Activated naive CD4-positive, alpha-beta T cell treated with anti-CD3 and anti-CD28 coated beads, Interleukin-2, amount 50 U/mL, for 16 hours (primary cell): Measurements from ENCODE around the gene IQGAP2.
A peak's percentile ranks its signal among the peaks of the same experiment; 100 is the strongest.

Source experiments
- DNase-seq: peaks from one replicate; pipeline ENCODE4 v3.0.0-alpha.2; 2020

The IQGAP2 gene

DNA sequence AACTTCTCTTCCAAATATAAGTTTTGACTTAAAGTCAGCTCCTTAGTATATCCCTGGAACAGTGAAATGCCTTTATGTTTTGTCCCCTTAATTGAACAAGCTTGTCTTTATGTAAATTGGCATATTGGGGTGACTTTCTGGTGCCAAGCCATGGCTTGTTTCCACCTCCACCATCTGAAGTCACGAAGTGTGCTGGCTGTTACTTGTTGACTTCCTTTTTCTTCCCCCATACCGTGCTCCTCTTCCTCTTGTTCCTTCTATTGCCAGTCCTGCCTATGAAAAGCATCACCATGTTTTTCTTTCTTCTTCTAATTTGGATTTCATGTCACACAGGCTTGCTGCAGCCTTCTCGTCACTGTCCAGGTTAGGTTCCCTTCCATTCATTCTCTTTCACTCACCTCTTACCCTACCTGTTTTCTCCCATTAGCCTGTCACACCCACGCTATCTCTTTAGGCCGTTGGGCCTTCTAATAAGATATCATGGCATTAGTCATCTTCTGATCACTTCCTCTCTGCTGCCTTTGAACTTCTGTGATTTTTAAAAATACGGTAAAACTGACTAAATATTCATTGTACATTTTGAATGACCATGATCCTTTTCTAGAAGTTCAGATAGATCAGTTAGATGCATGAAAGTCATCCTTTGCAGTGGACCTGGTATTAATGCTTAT lies 48.1 kb downstream of the IQGAP2 start:
- no peak for DNase-seq

DNA sequence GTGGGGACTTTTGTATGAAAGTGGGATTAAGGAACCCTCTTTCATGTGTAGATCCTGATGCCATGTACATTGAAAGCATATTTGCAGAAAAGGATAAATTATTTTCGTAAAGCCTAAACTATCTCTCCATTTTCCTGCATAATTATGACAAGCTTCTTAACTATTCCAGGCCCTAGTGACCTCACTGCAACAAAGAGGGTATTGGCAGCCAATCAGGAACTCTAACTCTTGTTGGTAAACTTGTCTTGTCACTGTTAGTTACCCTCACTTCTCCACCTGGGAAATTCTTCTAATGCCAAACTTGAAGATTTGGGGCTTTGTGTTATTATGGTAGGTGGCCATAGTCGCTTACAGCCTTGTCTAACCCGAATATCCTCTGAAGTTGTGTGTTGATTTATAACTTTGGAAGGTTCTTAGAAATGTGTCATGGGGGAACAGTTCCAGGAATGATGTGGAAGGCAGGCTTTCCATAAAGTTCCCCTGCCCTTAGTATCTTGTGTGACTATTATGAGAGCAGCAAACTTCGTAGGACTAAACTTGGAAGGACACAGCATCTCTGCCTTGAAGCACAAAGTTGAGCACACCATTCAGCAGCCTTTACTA lies 52.5 kb downstream of the IQGAP2 start:
- DNase-seq = no peak

DNA sequence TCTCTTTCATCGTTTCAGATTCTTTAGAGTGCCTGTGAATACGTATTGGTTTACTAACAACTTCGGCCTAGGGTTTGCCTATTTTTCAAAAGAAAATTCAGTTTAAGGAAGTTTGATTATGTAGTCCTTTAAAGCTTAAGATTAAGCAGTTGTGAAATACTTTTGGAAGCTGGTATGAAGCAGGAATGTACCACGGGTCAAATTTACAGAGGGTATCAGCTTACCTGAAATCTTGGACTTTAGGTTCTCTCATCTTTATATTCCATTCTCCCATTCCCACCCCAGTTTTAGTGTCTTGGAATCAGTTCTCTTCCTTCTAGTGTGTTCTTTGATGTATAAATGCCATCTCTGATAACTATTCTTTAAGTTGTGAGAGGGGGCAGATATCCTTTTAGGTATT lies 53.2 kb downstream of the IQGAP2 start:
- DNase-seq = no peak

GRCh38 chr5:76457674-76458485 lies 54.8 kb downstream of the IQGAP2 start:
- DNase-seq = no peak

DNA sequence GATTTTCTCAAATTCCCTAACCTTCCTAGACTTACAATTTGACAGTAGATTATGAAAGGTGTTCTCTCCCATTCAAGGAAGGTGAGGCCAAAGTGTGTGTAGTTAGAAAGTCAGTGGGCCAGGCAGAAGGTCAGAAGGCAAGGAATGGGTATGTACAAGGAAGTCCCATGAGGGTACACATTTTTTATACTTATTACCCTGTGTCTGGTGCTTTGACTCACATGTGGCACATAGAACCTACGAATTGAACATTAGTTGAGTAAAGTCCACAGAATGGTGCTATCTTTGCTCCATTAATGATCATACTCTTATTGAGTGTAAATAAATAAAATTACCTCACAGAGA lies 55.4 kb downstream of the IQGAP2 start:
- no peak for DNase-seq

GRCh38 chr5:76460104-76460503 lies 57.0 kb downstream of the IQGAP2 start:
- DNase-seq = no peak

- no peak for DNase-seq
These were observed 59.1 kb downstream of the IQGAP2 start for GRCh38 chr5:76462097-76462667.

DNA sequence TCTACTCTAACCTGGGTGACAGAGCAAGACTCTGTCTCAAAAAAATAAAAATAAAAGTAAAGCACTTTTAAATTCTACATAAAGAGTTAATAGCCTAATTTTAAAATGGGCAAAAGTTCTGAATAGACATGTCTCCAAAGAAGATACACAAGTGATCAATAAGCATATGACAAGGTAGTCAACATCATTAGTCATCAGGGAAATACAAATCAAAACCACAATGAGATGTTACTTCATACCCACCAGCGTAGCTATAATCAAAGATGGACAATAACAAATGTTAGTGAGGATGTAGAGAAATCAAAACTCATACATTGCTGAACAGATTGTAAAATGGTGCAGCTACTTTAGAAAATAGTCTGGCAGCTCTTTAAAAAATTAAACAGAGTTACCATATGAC lies 64.1 kb downstream of the IQGAP2 start:
- DNase-seq = no peak

DNA sequence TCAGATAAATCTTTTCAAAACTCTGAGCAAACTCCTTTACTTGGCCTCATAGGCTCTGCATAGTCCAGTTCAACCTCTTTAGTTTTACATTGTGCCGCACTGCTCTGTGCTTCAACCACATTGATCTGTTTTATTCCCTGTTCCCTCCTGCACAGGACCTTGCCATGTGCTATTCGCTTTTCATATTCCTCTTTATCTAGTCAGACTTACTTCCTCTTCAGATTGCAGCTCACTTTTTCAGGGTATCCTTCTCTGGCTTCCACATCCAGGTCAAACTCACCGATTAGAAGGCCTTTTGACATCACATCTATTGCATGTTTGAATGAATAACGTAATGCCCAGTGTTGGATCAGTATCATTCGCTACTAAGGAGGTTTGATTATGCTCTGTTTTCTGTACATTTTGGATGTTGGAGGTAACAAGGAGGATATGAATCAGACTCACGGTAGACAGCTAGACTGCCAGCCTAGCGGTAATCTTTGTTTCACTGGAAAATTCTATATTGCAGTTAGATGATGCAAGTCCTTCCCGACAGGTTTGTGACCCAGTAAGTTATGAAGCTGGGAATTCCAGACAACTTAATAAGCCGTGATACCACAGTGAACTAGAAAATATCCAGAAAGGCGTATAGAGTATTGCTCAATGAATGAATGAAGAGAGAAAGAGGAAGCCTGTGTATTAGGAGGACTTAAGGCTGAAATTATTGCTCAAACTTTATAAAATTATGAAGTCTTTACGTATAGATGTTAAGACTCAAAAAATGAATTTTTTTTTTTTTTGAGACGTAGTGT lies 65.7 kb downstream of the IQGAP2 start:
- DNase-seq = no peak

DNA sequence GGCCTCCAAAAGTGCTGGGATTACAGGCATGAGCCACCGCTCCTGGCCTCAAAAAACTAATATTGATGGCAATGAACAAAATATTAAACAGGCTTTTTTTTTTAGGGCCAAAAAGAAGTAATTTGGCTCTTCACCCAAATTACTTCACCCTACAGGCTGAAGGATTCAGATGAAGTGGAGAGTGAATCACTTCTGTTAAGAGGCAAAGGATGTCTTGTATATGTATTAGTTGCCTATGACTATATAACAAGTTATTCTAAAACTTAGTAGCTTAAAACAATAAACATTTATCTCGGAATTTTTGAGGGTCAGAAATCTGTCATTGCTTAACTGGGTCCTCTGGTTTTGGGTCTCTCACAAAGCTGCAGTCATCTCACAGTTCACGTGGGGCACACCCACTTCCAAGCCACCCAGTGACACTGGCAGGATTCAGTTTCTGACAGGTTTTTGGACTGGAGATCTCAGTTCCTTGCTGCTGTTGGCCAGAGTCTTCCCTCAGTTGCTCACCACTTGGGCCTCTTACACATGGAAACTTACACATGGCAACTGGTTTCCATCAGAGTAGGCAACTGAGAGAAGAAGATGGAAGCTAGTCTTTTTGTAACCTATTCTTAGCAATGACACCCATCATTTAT lies 66.7 kb downstream of the IQGAP2 start:
- DNase-seq = no peak

GRCh38 chr5:76470976-76471375 lies 67.9 kb downstream of the IQGAP2 start:
- DNase-seq = no peak

DNA sequence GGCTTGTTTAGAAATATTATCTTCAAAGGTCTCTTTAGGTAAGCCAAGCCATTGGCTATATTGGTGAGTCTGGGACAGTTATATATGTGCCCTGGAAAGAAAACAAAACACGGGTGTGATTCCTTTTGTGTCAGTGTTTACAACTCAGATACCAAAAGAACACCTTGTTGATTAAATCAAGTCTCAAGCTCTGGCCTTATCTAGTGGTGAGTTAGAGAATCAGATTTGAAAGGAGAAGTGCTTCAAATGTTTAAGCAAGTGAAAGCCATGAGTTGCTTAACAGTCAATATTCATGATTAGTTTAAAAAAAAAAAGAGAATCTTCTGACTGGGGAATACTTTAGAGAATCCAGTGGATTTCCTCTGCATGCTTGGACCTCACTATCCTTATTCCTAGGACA lies 68.3 kb downstream of the IQGAP2 start:
- DNase-seq = no peak

DNA sequence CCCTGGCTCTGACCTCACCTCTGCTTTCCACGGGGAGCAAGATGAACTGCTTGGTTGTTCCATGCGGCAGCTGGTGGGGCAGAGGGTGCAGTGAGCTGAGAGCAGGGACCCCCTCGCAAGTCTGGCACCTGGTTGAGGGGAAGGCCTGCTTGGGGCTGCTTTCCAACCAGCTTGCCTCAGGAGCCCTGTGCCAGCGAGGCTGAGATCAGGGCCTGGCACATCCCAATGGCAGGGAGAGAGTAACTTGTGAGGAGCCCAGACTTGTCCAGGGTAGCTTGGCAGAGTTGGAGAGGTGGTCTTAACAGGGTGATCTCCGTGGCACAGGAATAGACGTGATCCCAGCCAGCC lies 68.9 kb downstream of the IQGAP2 start:
- no peak for DNase-seq

GRCh38 chr5:76472335-76473008 lies 69.4 kb downstream of the IQGAP2 start:
- peak; percentile 11 for DNase-seq

- no peak for DNase-seq
These were observed 69.9 kb downstream of the IQGAP2 start for GRCh38 chr5:76473009-76473336.

DNA sequence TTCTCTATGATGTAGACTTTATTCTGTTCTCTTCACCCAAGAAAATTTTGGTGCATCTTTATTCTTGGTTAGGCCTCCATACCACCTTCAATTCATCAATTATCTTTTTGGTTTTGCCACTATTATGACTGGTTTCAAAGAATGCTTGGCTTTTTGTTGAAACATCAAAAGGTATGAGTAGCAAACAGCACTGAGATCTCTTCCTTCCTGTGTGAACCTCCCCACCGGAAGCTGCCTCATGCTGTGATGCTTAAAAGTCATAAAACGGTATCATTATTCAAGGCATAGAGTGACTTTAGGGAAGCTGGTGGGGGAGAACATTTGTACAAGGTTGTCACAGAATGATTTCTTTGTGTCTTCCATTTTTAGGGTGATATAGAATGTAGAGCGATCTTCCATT lies 70.6 kb downstream of the IQGAP2 start:
- DNase-seq = peak; percentile 70

- DNase-seq = no peak
These were observed 71.3 kb downstream of the IQGAP2 start for GRCh38 chr5:76474377-76474776.

DNA sequence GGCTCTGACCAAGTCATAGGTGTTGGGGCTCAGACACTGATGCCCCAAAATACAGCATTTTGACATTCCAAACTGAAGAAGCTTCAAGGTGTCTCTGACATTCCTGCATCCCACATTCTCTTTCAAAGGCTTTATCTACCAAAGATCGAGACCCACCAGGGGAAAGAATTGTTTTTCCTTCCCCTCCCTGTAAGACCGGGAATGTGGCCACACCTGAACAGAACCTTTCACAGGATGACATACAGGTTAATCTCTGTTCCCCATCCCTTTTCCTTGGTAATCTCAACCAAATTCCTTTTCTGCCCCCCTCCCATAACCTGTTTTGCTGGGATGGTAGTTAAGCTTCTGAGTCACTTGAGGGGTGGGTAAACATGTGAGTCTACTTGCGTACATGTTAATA lies 72.3 kb downstream of the IQGAP2 start:
- no peak for DNase-seq

DNA sequence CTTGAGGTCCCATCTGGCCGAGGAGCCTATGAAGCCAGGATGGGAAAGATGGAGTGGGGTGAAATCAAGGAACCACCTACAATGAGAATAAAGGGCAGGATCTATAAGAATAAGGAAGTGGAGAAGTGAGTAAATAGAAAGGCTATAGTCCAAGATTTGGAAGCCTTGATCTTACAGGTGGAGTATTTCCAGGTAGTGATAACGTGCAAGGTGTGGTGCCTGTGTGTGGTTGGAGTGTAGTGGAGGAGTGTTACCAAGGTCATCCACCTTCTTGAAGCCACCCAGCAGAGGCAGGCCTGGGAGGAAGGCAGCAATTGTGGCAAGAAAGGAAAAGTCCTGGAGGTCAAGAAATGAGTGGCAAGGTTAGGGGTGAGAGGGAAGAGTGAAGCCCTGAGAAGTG lies 72.9 kb downstream of the IQGAP2 start:
- no peak for DNase-seq

GRCh38 chr5:76476474-76477038 lies 73.5 kb downstream of the IQGAP2 start:
- DNase-seq = no peak

- DNase-seq = no peak
These were observed 74.0 kb downstream of the IQGAP2 start for GRCh38 chr5:76477061-76477460.

DNA sequence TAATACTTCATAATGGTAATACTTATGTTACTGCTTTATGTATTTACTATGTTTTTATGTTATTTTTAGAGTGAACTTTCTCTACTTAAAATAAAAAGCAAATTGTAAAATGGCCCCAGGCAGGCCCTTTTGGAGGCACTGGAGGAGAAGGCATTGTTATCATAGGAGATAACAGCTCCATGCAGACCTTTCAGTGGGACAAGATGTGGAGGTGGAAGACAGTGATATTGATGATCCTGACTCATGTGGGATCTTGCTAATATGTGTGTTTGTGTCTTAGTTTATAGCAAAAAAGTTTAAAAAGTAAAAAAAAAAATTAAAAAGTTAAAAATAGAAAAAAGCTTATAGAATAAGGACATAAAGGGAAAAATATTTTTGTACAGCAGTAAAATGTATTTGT lies 74.5 kb downstream of the IQGAP2 start:
- no peak for DNase-seq
